ENCODE data around the gene ITM2A. TPM values are rescaled to one million over a fixed set of nuclear protein-coding genes. Genes with fewer than 3 reads are reported as not detected.

Gene ITM2A
- total RNA-seq, result 10 to 100 TPM; 24.8 to 40.8 TPM
- polyA plus RNA-seq (2013, experiment 1 of 2), result 12.4 TPM
- polyA plus RNA-seq (2013, experiment 2 of 2), result 12.6 TPM
- long read RNA-seq, experiment 1, transcript ITM2A-201 (6 exons, 1,641 nt), result major isoform, 6 of 10 reads
- long read RNA-seq, experiment 1, partial matches to known transcripts, result 1 of 10 reads
- long read RNA-seq, experiment 1, other reads (novel, unspliced or antisense), result 1 of 10 reads
- long read RNA-seq, experiment 2, transcript ITM2A-202 (5 exons, 1,698 nt), result minor isoform, 5 of 71 reads
- long read RNA-seq, experiment 2, transcript ITM2A-201 (6 exons, 1,641 nt), result major isoform, 59 of 71 reads
- long read RNA-seq, experiment 2, partial matches to known transcripts, result 0 of 71 reads
- long read RNA-seq, experiment 2, other reads (novel, unspliced or antisense), result 7 of 71 reads
- long read RNA-seq, experiment 3, transcript ITM2A-202 (5 exons, 1,698 nt), result minor isoform, 8 of 58 reads
- long read RNA-seq, experiment 3, transcript ITM2A-201 (6 exons, 1,641 nt), result major isoform, 37 of 58 reads
- long read RNA-seq, experiment 3, partial matches to known transcripts, result 3 of 58 reads
- long read RNA-seq, experiment 3, other reads (novel, unspliced or antisense), result 10 of 58 reads
- long read RNA-seq, experiment 4, transcript ITM2A-202 (5 exons, 1,698 nt), result minor isoform, 7 of 87 reads
- long read RNA-seq, experiment 4, transcript ITM2A-201 (6 exons, 1,641 nt), result major isoform, 73 of 87 reads
- long read RNA-seq, experiment 4, partial matches to known transcripts, result 0 of 87 reads
- long read RNA-seq, experiment 4, other reads (novel, unspliced or antisense), result 7 of 87 reads

DNA sequence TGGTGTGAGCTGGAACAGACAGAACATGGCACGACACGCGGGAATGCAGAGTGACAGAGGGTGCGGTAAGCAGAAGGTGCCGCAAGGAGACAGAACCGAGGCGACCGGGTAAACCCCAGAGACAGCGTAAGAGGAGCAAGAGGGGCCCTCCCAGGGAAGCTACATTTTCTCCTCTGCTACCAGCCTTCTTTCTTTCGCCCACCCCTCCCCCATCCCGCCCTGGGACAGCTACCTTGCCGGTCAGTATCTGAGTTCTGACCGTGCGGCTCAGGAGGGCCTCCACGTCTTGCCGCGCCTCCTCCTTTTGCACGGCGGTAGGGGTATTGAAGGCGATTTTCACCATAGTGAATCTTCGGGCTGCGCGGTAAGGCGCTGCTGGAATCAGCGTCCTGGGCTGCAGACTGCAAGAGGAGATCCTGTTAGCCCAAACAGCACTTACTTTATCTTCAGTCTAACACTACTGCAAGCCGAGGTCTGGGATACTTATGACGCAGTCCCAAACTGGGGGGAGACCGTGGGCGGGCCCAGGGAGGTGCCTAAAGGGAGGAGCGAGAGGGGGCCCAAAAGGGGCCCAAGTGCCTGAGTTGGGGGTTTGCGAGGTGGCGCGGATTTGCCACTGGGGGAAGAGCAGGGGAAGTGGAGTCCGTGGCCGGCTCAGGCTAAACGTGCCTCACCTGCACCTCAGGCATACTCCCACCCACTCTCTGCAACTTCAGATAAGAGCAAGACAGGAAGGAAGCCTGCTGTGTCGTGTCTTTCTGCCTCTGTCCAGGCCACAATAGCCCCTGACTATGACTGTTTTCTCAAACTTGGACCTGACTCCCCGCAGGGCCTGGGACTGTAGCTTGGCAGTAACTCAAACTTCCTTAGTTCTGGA, at the start of gene ITM2A:
Gene ITM2A, minus strand, starts transcription at position 462 of the 877 bp plus-strand sequence. Its CDS starts 119 bp downstream, at position 343.
- Mint-ChIP-seq H3K36me3 (ENCODE audit: low read depth) (peaks cover 4% of the 10 kb centered on the region), H3K27ac (peak within 1 kb of the TSS; percentile 93), H3K9me3 (peaks cover 29% of the 10 kb centered on the region), H3K27me3 (ENCODE audit: insufficient read depth) (no peaks in the 10 kb centered on the region), H3K4me3 (peak within 1 kb of the TSS; percentile 67), H3K4me1 (peaks cover 26% of the 10 kb centered on the region)
- Histone ChIP-seq H3K4me3 (ENCODE audit: low read length) (peak within 1 kb of the TSS; percentile 83), H3K27me3 (ENCODE audit: control insufficient read depth, insufficient read depth, low read length, poor library complexity, severe bottlenecking) (no peaks in the 10 kb centered on the region), H3K9me3 (ENCODE audit: control insufficient read depth, low read length) (no peaks in the 10 kb centered on the region), H3K36me3 (ENCODE audit: control insufficient read depth, insufficient read depth, low read length) (no peaks in the 10 kb centered on the region), H3K4me1 (ENCODE audit: control insufficient read depth, insufficient read depth, low read length) (peaks cover 4% of the 10 kb centered on the region), H3K27ac (ENCODE audit: low read depth, low read length) (no peak within 1 kb of the TSS), H3K9ac (ENCODE audit: extremely low read depth, low read length, poor library complexity, severe bottlenecking) (peak within 1 kb of the TSS; percentile 60)
- no peak for TF ChIP-seq CTCF (conservative IDR thresholded peaks at IDR 0.05)
- peak; percentile 83 for DNase-seq
- 3% methylated on average over 38 of the region's 38 CpGs; no CpG with 5 or more reads in 1 of the 2 experiments for WGBS, 2 experiments (ENCODE audit: insufficient coverage in 1 of 2, insufficient read length in 1 of 2)

DNA sequence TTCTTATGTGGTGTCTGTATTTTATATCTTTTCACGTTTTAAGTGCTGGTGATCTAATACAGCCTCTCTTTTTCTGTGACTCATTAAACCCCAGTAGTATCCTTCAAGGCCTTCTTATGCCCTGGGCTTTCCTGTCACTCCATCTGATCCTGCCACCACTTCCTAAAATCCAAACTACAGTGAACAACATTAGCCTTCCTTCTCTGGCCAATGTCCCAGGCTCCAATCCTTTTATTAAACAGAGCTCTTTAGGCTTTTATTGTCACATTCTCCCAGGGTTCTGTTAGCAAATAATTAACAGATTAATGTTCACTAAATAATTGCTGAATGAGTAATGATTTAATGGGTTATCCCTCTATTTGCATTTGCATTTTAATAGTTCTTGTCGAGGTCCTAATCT, 47.9 kb upstream of the ITM2A start:
- Histone ChIP-seq H3K27ac (ENCODE audit: low read depth, low read length) (no peak overlapping the region), H3K9me3 (ENCODE audit: control insufficient read depth, low read length) (no peaks in the 10 kb centered on the region), H3K9ac (ENCODE audit: extremely low read depth, low read length, poor library complexity, severe bottlenecking) (no peak overlapping the region), H3K36me3 (ENCODE audit: control insufficient read depth, insufficient read depth, low read length) (no peaks in the 10 kb centered on the region), H3K4me3 (ENCODE audit: low read length) (no peak overlapping the region), H3K4me1 (ENCODE audit: control insufficient read depth, insufficient read depth, low read length) (no peaks in the 10 kb centered on the region), H3K27me3 (ENCODE audit: control insufficient read depth, insufficient read depth, low read length, poor library complexity, severe bottlenecking) (no peaks in the 10 kb centered on the region)
- H3K4me3 Mint-ChIP-seq, result no peak overlapping the region
- H3K9me3 Mint-ChIP-seq, result peaks cover 17% of the 10 kb centered on the region
- no peak for DNase-seq
- no peak overlapping the region for H3K27ac Mint-ChIP-seq
- H3K27me3 Mint-ChIP-seq (ENCODE audit: insufficient read depth), result no peaks in the 10 kb centered on the region
- 67% methylated on average over 1 of the region's 2 CpGs; no CpG with 5 or more reads in 1 of the 2 experiments for WGBS, 2 experiments (ENCODE audit: insufficient coverage in 1 of 2, insufficient read length in 1 of 2)
- TF ChIP-seq CTCF (conservative IDR thresholded peaks at IDR 0.05), result no peak
- no peaks in the 10 kb centered on the region for H3K4me1 Mint-ChIP-seq
- no peaks in the 10 kb centered on the region for H3K36me3 Mint-ChIP-seq (ENCODE audit: low read depth)

DNA sequence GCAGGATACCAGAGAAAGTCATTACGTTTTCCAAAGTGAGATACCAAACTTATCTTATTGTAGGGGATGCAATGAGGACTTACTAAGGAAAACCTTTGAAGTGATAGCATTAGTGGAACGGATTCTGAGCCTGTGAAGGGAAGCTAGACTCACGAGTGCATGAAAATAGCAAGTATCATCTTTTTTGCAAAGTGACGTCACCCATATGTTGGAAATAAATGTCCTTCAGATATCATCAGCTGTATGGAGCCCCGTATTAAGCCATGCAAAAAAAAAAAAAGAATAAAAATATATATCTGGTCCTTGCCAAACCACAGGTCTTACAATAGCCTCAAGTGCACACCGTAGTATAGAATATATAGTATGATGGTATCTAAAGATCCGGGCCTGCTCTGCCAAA, 46.8 kb upstream of the ITM2A start:
- Histone ChIP-seq H3K9ac (ENCODE audit: extremely low read depth, low read length, poor library complexity, severe bottlenecking) (no peak overlapping the region), H3K4me1 (ENCODE audit: control insufficient read depth, insufficient read depth, low read length) (no peaks in the 10 kb centered on the region), H3K4me3 (ENCODE audit: low read length) (no peak overlapping the region), H3K27ac (ENCODE audit: low read depth, low read length) (no peak overlapping the region), H3K27me3 (ENCODE audit: control insufficient read depth, insufficient read depth, low read length, poor library complexity, severe bottlenecking) (no peaks in the 10 kb centered on the region), H3K9me3 (ENCODE audit: control insufficient read depth, low read length) (no peaks in the 10 kb centered on the region), H3K36me3 (ENCODE audit: control insufficient read depth, insufficient read depth, low read length) (no peaks in the 10 kb centered on the region)
- DNase-seq, result no peak
- no peak overlapping the region for H3K27ac Mint-ChIP-seq
- TF ChIP-seq CTCF (conservative IDR thresholded peaks at IDR 0.05), result no peak
- H3K4me1 Mint-ChIP-seq, result no peaks in the 10 kb centered on the region
- no peaks in the 10 kb centered on the region for H3K36me3 Mint-ChIP-seq (ENCODE audit: low read depth)
- no peak overlapping the region for H3K4me3 Mint-ChIP-seq
- WGBS, 2 experiments (ENCODE audit: insufficient coverage in 1 of 2, insufficient read length in 1 of 2), result 62% methylated on average over 4 of the region's 7 CpGs; no CpG with 5 or more reads in 1 of the 2 experiments
- peaks cover 19% of the 10 kb centered on the region for H3K9me3 Mint-ChIP-seq
- H3K27me3 Mint-ChIP-seq (ENCODE audit: insufficient read depth), result no peaks in the 10 kb centered on the region

Measured in endodermal cell (in vitro differentiated cells).